Suprapubic skin (tissue), 3 donors: Measurements from ENCODE around the gene RFK.

Source experiments
- CTCF ChIP-seq, 2 donors: fragments of 200-600 bp in 1 of 2; fragments of 450-650 bp in 1 of 2; sonication (generic) in 1 of 2; IDR thresholded peaks; one replicate each; pipeline ENCODE4 v1.5.1; 2016 to 2019; ENCODE audit warnings: antibody characterized with exemption in 2 of 2, mild to moderate bottlenecking in 1 of 2, moderate library complexity in 1 of 2
- EP300 ChIP-seq: sonication (generic); formaldehyde crosslinking; IDR thresholded peaks from one replicate; pipeline ENCODE4 v1.6.1; 2017; ENCODE audit warnings: antibody characterized with exemption
- POLR2A ChIP-seq, 2 donors: fragments of 450-650 bp; IDR thresholded peaks; one replicate each; pipeline ENCODE4 v1.6.1; 2017; ENCODE audit warnings: antibody characterized with exemption in 2 of 2, mild to moderate bottlenecking in 2 of 2, moderate library complexity in 2 of 2

DNA sequence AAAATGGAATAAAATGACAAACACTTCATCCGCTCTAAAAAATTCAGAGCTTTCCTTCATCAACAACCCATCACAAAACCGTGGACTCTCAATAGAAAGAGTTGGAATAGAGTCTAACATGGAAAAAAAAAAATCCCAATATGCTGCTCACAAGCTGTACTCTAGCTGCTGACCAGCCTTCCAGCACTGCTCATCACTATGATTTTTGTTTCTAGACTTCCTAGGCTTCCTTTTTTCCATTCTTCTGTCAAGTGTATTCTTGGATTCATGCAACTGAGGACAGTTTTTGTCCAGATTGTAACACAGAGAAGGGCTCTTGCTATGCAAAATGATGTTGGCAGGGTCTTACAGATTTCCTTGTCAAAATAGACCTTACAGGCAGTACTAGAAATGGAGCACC is 34.5 kb downstream of the RFK start:
- TF ChIP-seq POLR2A (IDR thresholded peaks at IDR 0.05), result no peak
- TF ChIP-seq EP300, result no peak
- no peak for TF ChIP-seq CTCF (IDR thresholded peaks at IDR 0.05)
